ENCODE data around the gene SUSD6.

GRCh38 chr14:69666690-69667211 is 55.4 kb downstream of the SUSD6 start:
- no peak for TF ChIP-seq POLR2A (IDR thresholded peaks at IDR 0.05)
- TF ChIP-seq CTCF (IDR thresholded peaks at IDR 0.05): no peak
